RWPE2 (cell line): ENCODE data around the gene MOGAT1.
"Not testable (repeated sequence)": the region's sequence is repeated elsewhere in the genome, so short reads cannot be mapped to it uniquely, and the experiment has no call there.

Experiments
- ATAC-seq: fragments of 200-7000 bp; cut with Tn5 transposase; 3 replicates; pipeline ENCODE4 v1.9.1; 2021; ENCODE audit warnings: low read depth
- DNase-seq: peaks from one replicate; pipeline ENCODE4 v3.0.0-alpha.2; 2020; ENCODE audit warnings: low spot score
- H3K27ac ChIP-seq: fragments of 450-650 bp; 2 replicates; pipeline ENCODE4 v1.5.1; 2017; ENCODE audit warnings: mild to moderate bottlenecking; ENCODE audit not compliant: poor library complexity, severe bottlenecking
- H3K27me3 ChIP-seq: fragments of 250-450 bp; sonication (Bioruptor Pico); 2 replicates; pipeline ENCODE4 v1.5.1; 2021; ENCODE audit warnings: mild to moderate bottlenecking, moderate library complexity; ENCODE audit not compliant: insufficient read depth, poor library complexity, severe bottlenecking
- H3K36me3 ChIP-seq: fragments of 250-450 bp; sonication (Bioruptor Pico); 2 replicates; pipeline ENCODE4 v1.5.1; 2020; ENCODE audit warnings: low read depth, mild to moderate bottlenecking, moderate library complexity
- H3K4me1 ChIP-seq: fragments of 250-450 bp; sonication (Bioruptor Pico); 2 replicates; pipeline ENCODE4 v1.5.1; 2021; ENCODE audit warnings: mild to moderate bottlenecking, moderate library complexity; ENCODE audit not compliant: insufficient read depth, poor library complexity, severe bottlenecking
- H3K4me3 ChIP-seq: fragments of 250-450 bp; sonication (Bioruptor Pico); 2 replicates; pipeline ENCODE4 v1.5.1; 2021; ENCODE audit warnings: mild to moderate bottlenecking, moderate library complexity; ENCODE audit not compliant: severe bottlenecking
- H3K9me3 ChIP-seq: fragments of 250-450 bp; sonication (Bioruptor Pico); 2 replicates; pipeline ENCODE4 v1.5.1; 2021; ENCODE audit warnings: mild to moderate bottlenecking, moderate library complexity; ENCODE audit not compliant: severe bottlenecking
- CTCF ChIP-seq: fragments of 450-650 bp; IDR thresholded peaks from one replicate; pipeline ENCODE4 v1.5.1; 2017; ENCODE audit warnings: mild to moderate bottlenecking, moderate library complexity; ENCODE audit not compliant: poor library complexity, severe bottlenecking

MOGAT1 gene

GRCh38 chr2:222754324-222754930 is 83.0 kb downstream of the MOGAT1 start:
- DNase-seq, result no peak
- Histone ChIP-seq H3K27me3 (no peaks in the 10 kb centered on the region), H3K4me1 (peaks cover 14% of the 10 kb centered on the region), H3K27ac (no peak overlapping the region), H3K36me3 (no peaks in the 10 kb centered on the region), H3K9me3 (no peaks in the 10 kb centered on the region), H3K4me3 (no peak overlapping the region)
- no peak for TF ChIP-seq CTCF
- no peak for ATAC-seq

- not testable (repeated sequence) for H3K4me3 ChIP-seq, H3K36me3 ChIP-seq, H3K27me3 ChIP-seq, DNase-seq, ATAC-seq, H3K9me3 ChIP-seq
- Histone ChIP-seq H3K27ac (peak overlapping the region; percentile 97), H3K4me1 (peaks cover 14% of the 10 kb centered on the region)
These were observed 84.1 kb downstream of the MOGAT1 start for GRCh38 chr2:222755593-222755992.

GRCh38 chr2:222756362-222756831 is 84.9 kb downstream of the MOGAT1 start:
- no peak for TF ChIP-seq CTCF
- no peaks in the 10 kb centered on the region for H3K9me3 ChIP-seq
- H3K4me1 ChIP-seq, result peaks cover 14% of the 10 kb centered on the region
- H3K27me3 ChIP-seq, result no peaks in the 10 kb centered on the region
- ATAC-seq, result peak; percentile 35
- H3K27ac ChIP-seq, result peak overlapping the region; percentile 97
- H3K4me3 ChIP-seq, result no peak overlapping the region
- DNase-seq, result no peak
- no peaks in the 10 kb centered on the region for H3K36me3 ChIP-seq

GRCh38 chr2:222756951-222757650 is 85.6 kb downstream of the MOGAT1 start:
- DNase-seq (peak; percentile 71), ATAC-seq (peak; percentile 98)
- Histone ChIP-seq H3K4me1 (peaks cover 14% of the 10 kb centered on the region), H3K36me3 (no peaks in the 10 kb centered on the region), H3K27ac (peak overlapping the region; percentile 97), H3K4me3 (no peak overlapping the region), H3K9me3 (no peaks in the 10 kb centered on the region), H3K27me3 (no peaks in the 10 kb centered on the region)
- no peak for TF ChIP-seq CTCF
